Measurements from ENCODE around the gene DOK4. TPM values are rescaled to one million over a fixed set of nuclear protein-coding genes. Genes with fewer than 3 reads are reported as not detected.
A peak's percentile ranks its signal among the peaks of the same experiment; 100 is the strongest.

DOK4 gene
- total and polyA plus RNA-seq, 11 donors: 5.9 to 14.8 (median 7.7) TPM

GRCh38 chr16:57478396-57479204 is 7.7 kb downstream of the DOK4 start:
- Histone ChIP-seq H3K4me1 (peaks cover 3 to 51% (median 34%) of the 10 kb centered on the region in 12 donors), H3K4me3 (peak overlapping the region; percentile 4 to 71 (median 60)), H3K27me3 (peaks cover 0 to 6% (median 0%) of the 10 kb centered on the region in 9 donors), H3K27ac (peak overlapping the region in 9 of 12 donors; percentile 26 to 75 (median 58)), H3K9me3 (no peaks in the 10 kb centered on the region), H3K36me3 (peaks cover 0 to 21% (median 12%) of the 10 kb centered on the region in 9 donors)
- intact Hi-C loops (cut with DNase I): loop anchor here in 7 of 10 donors (5.0 kb wide), 2 partner anchors 34 to 39 kb away; no protein-coding TSS in a partner anchor
- WGBS, 4 donors: 39 to 53% (median 45%) methylated on average over 13 to 15 of the region's 15 CpGs
- DNase-seq (no peak), ATAC-seq (no peak)
- TF ChIP-seq CTCF (IDR thresholded peaks at IDR 0.05) (no peak), POLR2A (IDR thresholded peaks at IDR 0.05) (no peak)

GRCh38 chr16:57477531-57478202 is 8.6 kb downstream of the DOK4 start:
- no peak for DNase-seq
- WGBS, 4 donors: 71 to 89% (median 75%) methylated on average over 5 to 9 of the region's 9 CpGs
- H3K4me1 ChIP-seq: peaks cover 3 to 51% (median 34%) of the 10 kb centered on the region in 12 donors
- TF ChIP-seq POLR2A (IDR thresholded peaks at IDR 0.05) (no peak), CTCF (IDR thresholded peaks at IDR 0.05) (no peak)
- peaks cover 0 to 6% (median 0%) of the 10 kb centered on the region in 9 donors for H3K27me3 ChIP-seq
- H3K36me3 ChIP-seq: peaks cover 0 to 31% (median 21%) of the 10 kb centered on the region in 9 donors
- ATAC-seq: no peak
- no peak overlapping the region for H3K4me3 ChIP-seq
- no peak overlapping the region for H3K27ac ChIP-seq
- intact Hi-C loops (cut with DNase I): loop anchor here in 7 of 10 donors (5.0 kb wide), 2 partner anchors 35 to 40 kb away; no protein-coding TSS in a partner anchor
- H3K9me3 ChIP-seq: no peaks in the 10 kb centered on the region

- H3K27me3 ChIP-seq: peaks cover 0 to 6% (median 0%) of the 10 kb centered on the region in 9 donors
- WGBS, 4 donors: 77 to 93% (median 91%) methylated on average over 6 of the region's 6 CpGs
- no peaks in the 10 kb centered on the region for H3K9me3 ChIP-seq
- intact Hi-C loops (cut with DNase I): loop anchor here in 7 of 10 donors (5.0 kb wide), 2 partner anchors 36 to 41 kb away; no protein-coding TSS in a partner anchor
- no peak for ATAC-seq
- DNase-seq: no peak
- H3K36me3 ChIP-seq: peaks cover 0 to 39% (median 30%) of the 10 kb centered on the region in 9 donors
- no peak overlapping the region for H3K4me3 ChIP-seq
- no peak for TF ChIP-seq POLR2A (IDR thresholded peaks at IDR 0.05)
- TF ChIP-seq CTCF (IDR thresholded peaks at IDR 0.05): no peak
- no peak overlapping the region for H3K27ac ChIP-seq
- peaks cover 3 to 57% (median 35%) of the 10 kb centered on the region in 12 donors for H3K4me1 ChIP-seq
Measured at GRCh38 chr16:57476546-57477410, 9.5 kb downstream of the DOK4 start.

Data from heart left ventricle (tissue), 16 donors.